Measurements from ENCODE around the gene C19orf85.
"Not testable (repeated sequence)": the region's sequence is repeated elsewhere in the genome, so short reads cannot be mapped to it uniquely, and the experiment has no call there.

Gene C19orf85

GRCh38 chr19:55459950-55460657 lies 4.4 kb downstream of the C19orf85 start:
- in situ Hi-C loops (cut with HindIII; ENCODE audit: low sequenced_read_pairs): no loop called here

GRCh38 chr19:55459551-55459949 lies 5.0 kb downstream of the C19orf85 start:
- in situ Hi-C loops (cut with HindIII; ENCODE audit: low sequenced_read_pairs): no loop called here

GRCh38 chr19:55457683-55458457 lies 6.7 kb downstream of the C19orf85 start:
- in situ Hi-C loops (cut with HindIII; ENCODE audit: low sequenced_read_pairs): no loop called here

- in situ Hi-C loops (cut with HindIII; ENCODE audit: low sequenced_read_pairs): no loop called here
These were observed 8.2 kb downstream of the C19orf85 start for GRCh38 chr19:55456347-55456746.

GRCh38 chr19:55455576-55456235 lies 8.8 kb downstream of the C19orf85 start:
- in situ Hi-C loops (cut with HindIII; ENCODE audit: low sequenced_read_pairs): no loop called here

GRCh38 chr19:55454787-55455243 lies 9.7 kb downstream of the C19orf85 start:
- in situ Hi-C loops (cut with HindIII; ENCODE audit: low sequenced_read_pairs): no loop called here

GRCh38 chr19:55453511-55454260 lies 10.9 kb downstream of the C19orf85 start:
- in situ Hi-C loops (cut with HindIII; ENCODE audit: low sequenced_read_pairs): no loop called here

GRCh38 chr19:55452749-55453346 lies 11.7 kb downstream of the C19orf85 start:
- in situ Hi-C loops (cut with HindIII; ENCODE audit: low sequenced_read_pairs): no loop called here

GRCh38 chr19:55451965-55452748 lies 12.4 kb downstream of the C19orf85 start:
- in situ Hi-C loops (cut with HindIII; ENCODE audit: low sequenced_read_pairs): no loop called here

- in situ Hi-C loops (cut with HindIII; ENCODE audit: low sequenced_read_pairs): no loop called here
These were observed 13.2 kb downstream of the C19orf85 start for GRCh38 chr19:55451163-55451964.

- in situ Hi-C loops (cut with HindIII; ENCODE audit: low sequenced_read_pairs): no loop called here
These were observed 15.1 kb downstream of the C19orf85 start for GRCh38 chr19:55449469-55449868.

GRCh38 chr19:55448175-55448490 lies 16.4 kb downstream of the C19orf85 start:
- in situ Hi-C loops (cut with HindIII; ENCODE audit: low sequenced_read_pairs): not testable (repeated sequence)

GRCh38 chr19:55447421-55448174 lies 17.0 kb downstream of the C19orf85 start:
- in situ Hi-C loops (cut with HindIII; ENCODE audit: low sequenced_read_pairs): no loop called here

GRCh38 chr19:55446060-55446459 lies 18.5 kb downstream of the C19orf85 start:
- in situ Hi-C loops (cut with HindIII; ENCODE audit: low sequenced_read_pairs): no loop called here

GRCh38 chr19:55444646-55445045 lies 19.9 kb downstream of the C19orf85 start:
- in situ Hi-C loops (cut with HindIII; ENCODE audit: low sequenced_read_pairs): no loop called here

- in situ Hi-C loops (cut with HindIII; ENCODE audit: low sequenced_read_pairs): no loop called here
These were observed 20.6 kb downstream of the C19orf85 start for GRCh38 chr19:55443824-55444480.

GRCh38 chr19:55443045-55443823 lies 21.3 kb downstream of the C19orf85 start, which contains the start of gene SHISA7:
SHISA7 (minus strand) TSS chr19:55443300; CDS start chr19:55442863, 437 bp downstream.
- in situ Hi-C loops (cut with HindIII; ENCODE audit: low sequenced_read_pairs): no loop called here

Measured in DLD1 (cell line).